Central memory CD8-positive, alpha-beta T cell (primary cell): ENCODE data around the gene FBXW12.

Experiments used
- ATAC-seq: fragments of 150-1000 bp; cut with Tn5 transposase; replicated peaks from 2 replicates; pipeline ENCODE4 v1.10.0; 2022; ENCODE audit warnings: mild to moderate bottlenecking, moderate FRiP score, moderate number of reproducible peaks; ENCODE audit not compliant: poor library complexity, severe bottlenecking; ENCODE audit errors: extremely low read depth
- DNase-seq, 2 donors: peaks; one replicate each; pipeline ENCODE4 v3.0.0; 2021; ENCODE audit warnings: low spot score in 2 of 2
- H3K27ac Mint-ChIP-seq: one replicate; pipeline ENCODE4 v1.8.0; 2022; ENCODE audit warnings: low read depth, mild to moderate bottlenecking, moderate library complexity, mixed read lengths
- H3K27me3 Mint-ChIP-seq: one replicate; pipeline ENCODE4 v1.8.0; 2022; ENCODE audit warnings: mixed read lengths
- H3K36me3 Mint-ChIP-seq: one replicate; pipeline ENCODE4 v1.8.0; 2022; ENCODE audit warnings: mild to moderate bottlenecking, moderate library complexity, mixed read lengths; ENCODE audit not compliant: insufficient read depth
- H3K4me1 Mint-ChIP-seq: one replicate; pipeline ENCODE4 v1.8.0; 2022; ENCODE audit warnings: mixed read lengths
- H3K4me3 Mint-ChIP-seq: one replicate; pipeline ENCODE4 v1.8.0; 2022; ENCODE audit warnings: mild to moderate bottlenecking, moderate library complexity, mixed read lengths
- H3K9me3 Mint-ChIP-seq: one replicate; pipeline ENCODE4 v1.8.0; 2022; ENCODE audit warnings: mixed read lengths

The FBXW12 gene

DNA sequence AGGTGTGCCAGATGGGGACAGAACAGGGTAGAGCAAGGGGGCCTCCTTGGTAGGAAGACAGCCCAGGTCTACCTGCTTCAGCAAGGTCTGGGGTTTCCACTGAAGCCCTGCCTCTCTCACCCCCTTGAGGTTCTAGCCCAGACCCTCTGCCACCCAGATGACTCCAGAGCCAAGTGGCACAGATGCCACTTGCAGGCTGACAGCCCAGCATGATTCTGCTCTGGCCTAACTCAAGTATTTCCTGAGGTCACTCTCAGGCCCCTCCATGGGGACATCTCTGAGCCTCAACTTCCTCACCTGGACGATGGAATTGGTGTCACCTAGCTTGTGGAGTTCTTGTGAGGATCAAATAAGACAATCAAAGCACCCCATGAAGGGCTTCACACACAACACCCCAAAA, 34.0 kb downstream of the FBXW12 start:
- Mint-ChIP-seq H3K27me3 (peaks cover 1% of the 10 kb centered on the region), H3K4me1 (no peaks in the 10 kb centered on the region), H3K36me3 (no peaks in the 10 kb centered on the region), H3K9me3 (no peaks in the 10 kb centered on the region), H3K4me3 (no peak overlapping the region), H3K27ac (no peak overlapping the region)
- DNase-seq = no peak
- ATAC-seq = no peak

DNA sequence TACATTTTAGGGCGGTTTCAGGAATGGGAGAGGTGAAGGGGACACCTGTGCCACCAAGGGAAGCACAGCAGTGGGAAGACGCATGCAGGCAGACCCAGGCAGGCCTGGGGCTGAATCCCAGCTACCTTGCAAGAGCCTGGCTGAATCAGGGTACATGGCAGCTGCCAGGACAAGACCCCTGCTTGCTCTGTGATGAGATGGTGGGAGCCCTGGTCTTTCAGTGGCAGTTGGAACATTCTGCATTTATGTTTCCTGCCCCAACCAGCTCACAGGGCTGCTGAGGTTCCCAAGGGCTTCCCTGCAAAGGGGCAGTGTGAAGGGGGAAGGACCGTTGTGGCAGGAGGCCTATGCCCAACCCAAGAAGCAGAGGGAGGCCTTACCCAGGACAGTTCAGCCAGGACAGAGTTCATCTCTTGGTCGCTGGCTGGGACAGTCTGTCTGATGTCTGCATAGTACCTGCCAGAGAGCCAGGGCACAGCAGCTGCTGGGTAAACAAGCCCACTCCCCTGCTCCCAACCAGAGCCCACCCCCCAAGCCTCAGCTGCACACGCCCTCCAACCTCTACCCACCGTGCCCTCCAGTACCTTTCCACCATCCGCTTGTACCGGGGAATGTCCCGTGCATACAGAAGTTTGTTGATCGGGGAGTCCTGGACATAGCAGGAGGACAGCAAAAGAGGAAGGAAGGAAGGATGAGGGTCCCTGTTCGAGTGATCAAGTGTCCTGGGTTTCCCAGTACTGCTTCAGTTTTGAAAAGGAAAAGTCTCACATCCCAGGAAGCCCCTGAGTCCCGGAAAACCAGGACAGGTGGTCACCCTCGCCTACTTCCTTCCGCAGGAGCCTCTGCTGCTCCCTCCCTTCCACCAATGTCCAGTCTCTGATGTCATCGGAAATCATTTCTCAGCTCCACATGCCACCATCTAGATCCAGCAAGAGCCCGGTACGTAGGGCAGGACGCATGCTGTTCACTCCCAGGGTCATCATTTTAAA, 34.7 kb downstream of the FBXW12 start:
- H3K9me3 Mint-ChIP-seq = no peaks in the 10 kb centered on the region
- H3K27ac Mint-ChIP-seq = peak overlapping the region; percentile 49
- no peak overlapping the region for H3K4me3 Mint-ChIP-seq
- DNase-seq = no peak
- ATAC-seq = no peak
- H3K36me3 Mint-ChIP-seq = no peaks in the 10 kb centered on the region
- no peaks in the 10 kb centered on the region for H3K27me3 Mint-ChIP-seq
- H3K4me1 Mint-ChIP-seq = no peaks in the 10 kb centered on the region

DNA sequence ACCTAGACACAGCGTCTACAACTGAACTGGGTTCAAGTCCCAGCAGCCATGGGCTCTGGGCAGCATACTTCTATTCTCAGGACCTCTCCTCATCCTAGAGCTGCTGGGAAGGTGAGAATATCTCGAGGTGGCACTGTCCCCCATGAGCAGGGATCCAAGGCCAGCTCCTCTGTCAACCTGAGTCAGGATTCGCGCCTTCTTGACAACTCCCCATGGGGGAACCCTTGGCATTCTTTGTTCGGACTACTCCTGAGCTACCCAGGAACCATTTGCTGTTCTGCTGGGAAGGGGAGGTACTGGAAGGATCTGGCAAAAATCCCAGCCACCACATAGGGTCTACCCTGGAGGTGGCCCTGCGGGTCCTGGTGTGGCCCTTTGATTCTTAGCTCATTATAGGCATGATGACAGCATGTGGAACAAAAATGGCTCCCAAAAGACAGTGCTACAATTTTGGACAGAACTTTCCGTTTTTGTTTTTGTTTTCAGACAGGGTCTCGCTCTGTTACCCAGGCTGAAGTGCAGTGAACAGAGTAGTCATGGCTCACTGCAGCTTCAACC, 35.6 kb downstream of the FBXW12 start:
- ATAC-seq (no peak), DNase-seq (no peak)
- H3K4me3 Mint-ChIP-seq = no peak overlapping the region
- no peaks in the 10 kb centered on the region for H3K36me3 Mint-ChIP-seq
- no peaks in the 10 kb centered on the region for H3K4me1 Mint-ChIP-seq
- H3K9me3 Mint-ChIP-seq = no peaks in the 10 kb centered on the region
- H3K27me3 Mint-ChIP-seq = no peaks in the 10 kb centered on the region
- H3K27ac Mint-ChIP-seq = peak overlapping the region; percentile 49

GRCh38 chr3:48408823-48409281, 36.8 kb downstream of the FBXW12 start:
- no peaks in the 10 kb centered on the region for H3K36me3 Mint-ChIP-seq
- no peaks in the 10 kb centered on the region for H3K27me3 Mint-ChIP-seq
- H3K9me3 Mint-ChIP-seq = no peaks in the 10 kb centered on the region
- ATAC-seq (no peak), DNase-seq (no peak)
- no peak overlapping the region for H3K4me3 Mint-ChIP-seq
- no peaks in the 10 kb centered on the region for H3K4me1 Mint-ChIP-seq
- H3K27ac Mint-ChIP-seq = no peak overlapping the region

DNA sequence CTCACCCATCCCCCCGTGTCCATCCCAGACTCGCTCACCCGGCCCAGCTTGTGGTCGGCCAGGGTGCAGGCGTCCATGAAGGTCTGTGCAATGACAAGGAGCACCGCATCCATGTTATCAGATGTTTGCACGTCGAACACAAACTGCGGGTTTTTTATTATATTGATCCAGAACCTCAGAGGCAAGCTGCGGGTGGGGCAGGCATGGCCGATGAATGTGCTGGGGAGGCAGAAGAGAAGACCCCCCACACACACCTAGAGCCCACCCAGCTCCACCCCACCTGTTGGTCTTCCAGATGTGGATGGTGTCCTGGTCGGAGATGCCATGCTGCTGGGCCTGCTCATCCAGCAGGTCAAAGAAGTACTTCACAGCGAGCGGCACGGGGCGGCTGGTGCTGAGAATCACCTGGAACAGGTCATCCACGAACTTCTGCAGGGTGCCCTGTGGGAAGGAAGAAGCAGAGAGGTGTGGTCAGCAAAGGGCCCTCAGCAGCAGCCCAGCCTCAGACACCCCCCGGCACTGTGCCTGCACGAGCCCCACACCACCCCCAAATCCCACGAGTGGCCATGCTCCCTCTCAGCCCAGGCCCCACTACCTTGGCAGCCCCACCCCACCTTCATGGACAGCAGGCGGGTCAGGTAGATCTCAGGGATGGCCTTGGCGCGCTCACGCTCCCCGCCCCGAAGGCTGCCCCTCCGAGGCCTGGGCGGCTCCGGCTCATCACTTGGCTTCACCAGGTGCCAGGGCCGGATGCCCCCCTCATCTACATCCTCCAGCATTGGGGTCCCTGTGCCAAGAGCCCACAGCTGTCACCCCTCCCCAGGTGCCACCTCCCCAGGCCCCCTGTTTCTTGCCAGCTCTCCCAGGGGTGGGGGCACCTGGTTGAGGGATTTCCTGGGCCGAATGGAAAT, 37.5 kb downstream of the FBXW12 start:
- no peak overlapping the region for H3K4me3 Mint-ChIP-seq
- no peak overlapping the region for H3K27ac Mint-ChIP-seq
- no peaks in the 10 kb centered on the region for H3K36me3 Mint-ChIP-seq
- DNase-seq (no peak), ATAC-seq (no peak)
- no peaks in the 10 kb centered on the region for H3K4me1 Mint-ChIP-seq
- H3K27me3 Mint-ChIP-seq = no peaks in the 10 kb centered on the region
- no peaks in the 10 kb centered on the region for H3K9me3 Mint-ChIP-seq

DNA sequence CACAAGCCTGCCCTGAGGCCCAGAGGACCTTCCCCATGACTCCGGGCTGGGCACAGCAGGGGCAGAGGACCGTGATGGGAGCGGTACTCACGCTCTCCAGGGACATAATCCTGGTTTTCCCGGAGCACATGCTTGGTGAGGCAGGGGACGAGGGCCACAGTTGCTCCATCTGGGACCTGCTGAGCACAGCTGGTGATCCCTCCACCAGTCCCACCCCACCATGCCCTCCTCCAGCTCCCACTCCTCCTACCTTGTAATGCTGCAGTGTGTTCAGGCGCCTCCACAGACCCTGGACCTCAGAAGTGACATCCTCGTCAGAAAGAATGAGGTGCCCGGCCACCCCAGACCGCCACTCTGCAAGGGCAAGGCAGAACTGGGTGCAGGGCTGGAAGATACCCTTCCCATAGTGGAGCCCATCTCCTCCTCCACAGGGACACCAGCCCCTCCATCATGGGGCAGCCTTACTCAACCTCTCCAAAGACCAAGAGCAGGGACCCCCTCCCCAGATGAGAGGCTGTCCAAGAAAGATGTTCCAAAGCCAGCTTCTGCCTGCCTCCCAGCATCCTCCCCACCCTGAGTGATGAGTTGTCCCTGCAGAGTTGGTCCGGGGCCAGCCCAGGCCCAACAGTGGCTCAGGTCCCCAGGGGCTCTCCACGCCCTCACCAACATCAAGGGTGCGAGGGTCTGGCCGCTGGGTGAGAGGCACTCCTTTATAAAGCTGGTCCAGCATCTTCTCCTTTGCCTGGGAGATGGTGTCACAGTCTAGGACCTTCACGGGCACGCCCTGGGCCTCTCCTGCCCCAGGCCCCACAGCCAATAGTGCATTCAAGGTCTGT, 38.4 kb downstream of the FBXW12 start:
- Mint-ChIP-seq H3K27me3 (no peaks in the 10 kb centered on the region), H3K9me3 (no peaks in the 10 kb centered on the region), H3K4me3 (no peak overlapping the region), H3K36me3 (no peaks in the 10 kb centered on the region), H3K4me1 (no peaks in the 10 kb centered on the region), H3K27ac (no peak overlapping the region)
- DNase-seq = no peak
- ATAC-seq = no peak

GRCh38 chr3:48411041-48411588, 39.1 kb downstream of the FBXW12 start:
- H3K4me3 Mint-ChIP-seq = no peak overlapping the region
- no peaks in the 10 kb centered on the region for H3K27me3 Mint-ChIP-seq
- H3K36me3 Mint-ChIP-seq = no peaks in the 10 kb centered on the region
- no peak overlapping the region for H3K27ac Mint-ChIP-seq
- ATAC-seq (no peak), DNase-seq (no peak)
- H3K9me3 Mint-ChIP-seq = no peaks in the 10 kb centered on the region
- H3K4me1 Mint-ChIP-seq = no peaks in the 10 kb centered on the region

GRCh38 chr3:48411606-48412374, 39.8 kb downstream of the FBXW12 start:
- Mint-ChIP-seq H3K27ac (no peak overlapping the region), H3K36me3 (no peaks in the 10 kb centered on the region), H3K27me3 (no peaks in the 10 kb centered on the region), H3K9me3 (no peaks in the 10 kb centered on the region), H3K4me1 (no peaks in the 10 kb centered on the region), H3K4me3 (no peak overlapping the region)
- ATAC-seq (no peak), DNase-seq (no peak)

DNA sequence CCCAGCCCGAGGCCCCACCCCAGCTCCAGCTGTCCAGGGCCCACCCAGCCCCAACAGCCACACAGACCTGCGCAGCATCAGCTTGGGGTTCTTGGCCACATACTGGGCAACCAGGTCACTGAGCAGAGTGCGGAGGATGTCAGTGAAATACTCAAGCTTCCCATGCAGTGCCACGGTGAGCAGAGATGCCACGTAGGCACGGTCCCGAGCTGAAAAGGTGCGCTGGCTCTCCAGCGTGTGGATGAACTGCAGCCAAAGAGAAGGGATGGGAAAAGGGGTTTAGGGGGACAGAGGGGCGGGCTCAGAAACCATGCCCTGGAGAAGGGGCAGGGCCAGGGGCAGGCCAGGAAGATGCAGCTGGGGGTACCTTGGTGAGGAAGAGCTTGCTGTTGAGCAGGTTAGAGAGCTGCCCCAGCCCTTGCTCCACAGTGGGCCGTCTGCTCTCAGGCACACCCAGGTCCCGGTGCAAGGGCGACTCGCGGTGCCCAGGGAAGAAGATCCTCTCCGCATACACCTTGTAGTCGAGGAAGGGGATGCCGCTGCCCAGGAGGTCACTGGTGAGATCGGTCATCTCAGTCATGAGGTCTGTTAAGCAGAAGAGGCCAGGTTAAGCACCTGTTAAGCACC, 40.5 kb downstream of the FBXW12 start:
- Mint-ChIP-seq H3K4me3 (no peak overlapping the region), H3K27me3 (no peaks in the 10 kb centered on the region), H3K4me1 (no peaks in the 10 kb centered on the region), H3K9me3 (no peaks in the 10 kb centered on the region), H3K36me3 (no peaks in the 10 kb centered on the region), H3K27ac (no peak overlapping the region)
- DNase-seq (no peak), ATAC-seq (no peak)

GRCh38 chr3:48413086-48413485, 41.1 kb downstream of the FBXW12 start:
- Mint-ChIP-seq H3K36me3 (no peaks in the 10 kb centered on the region), H3K27ac (no peak overlapping the region), H3K27me3 (no peaks in the 10 kb centered on the region), H3K9me3 (no peaks in the 10 kb centered on the region), H3K4me3 (no peak overlapping the region), H3K4me1 (no peaks in the 10 kb centered on the region)
- DNase-seq = no peak
- no peak for ATAC-seq

DNA sequence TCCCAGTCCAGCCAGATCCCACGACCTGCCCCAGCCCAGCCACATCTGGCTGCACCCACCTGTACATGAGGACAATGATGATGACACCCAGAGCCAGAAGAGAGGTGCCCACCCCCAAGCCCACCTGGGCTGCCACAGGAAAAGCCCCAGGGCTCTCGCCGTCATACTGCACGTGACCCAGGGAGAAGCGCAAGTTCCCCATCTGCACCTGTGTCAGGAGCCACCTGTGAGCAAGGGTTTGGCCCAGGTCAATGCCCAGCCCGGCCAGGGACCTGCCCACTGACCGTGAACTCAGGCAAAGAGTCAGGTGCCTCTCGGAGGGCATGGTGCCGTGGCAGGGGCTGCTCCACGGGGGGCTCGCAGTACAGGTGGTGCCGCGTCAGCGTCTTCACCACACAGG, 41.6 kb downstream of the FBXW12 start:
- Mint-ChIP-seq H3K27ac (no peak overlapping the region), H3K4me1 (no peaks in the 10 kb centered on the region), H3K4me3 (no peak overlapping the region), H3K9me3 (no peaks in the 10 kb centered on the region), H3K27me3 (no peaks in the 10 kb centered on the region), H3K36me3 (peaks cover 2% of the 10 kb centered on the region)
- ATAC-seq (no peak), DNase-seq (no peak)
